Calu3 (cell line): Measurements from ENCODE around the gene TENM4. TPM values are rescaled to one million over a fixed set of nuclear protein-coding genes. Genes with fewer than 3 reads are reported as not detected.
A peak's percentile ranks its signal among the peaks of the same experiment; 100 is the strongest.

Source experiments
- BruUV-seq: library from RNA; stranded (reverse); fragments of 400-500 nt; replicated peaks from 2 replicates; lab custom pipeline; 2021; lab: Mats Ljungman, UMichigan
- CTCF ChIA-PET: fragments of 300-600 bp; sonication (Branson Sonifier 250); formaldehyde crosslinking; loops from one replicate; lab custom pipeline; 2022; ENCODE audit warnings: antibody characterized with exemption; lab: Charles Lee
- DNase-seq: peaks from one replicate; pipeline ENCODE4 v3.0.0; 2022
- H3K27ac Mint-ChIP-seq: one replicate; pipeline ENCODE4 v1.8.0; 2022; ENCODE audit warnings: mixed read lengths; ENCODE audit not compliant: unreplicated experiment
- H3K27me3 Mint-ChIP-seq: one replicate; pipeline ENCODE4 v1.8.0; 2022; ENCODE audit warnings: mixed read lengths; ENCODE audit not compliant: unreplicated experiment
- H3K36me3 Mint-ChIP-seq: one replicate; pipeline ENCODE4 v1.8.0; 2022; ENCODE audit warnings: mild to moderate bottlenecking, moderate library complexity, mixed read lengths; ENCODE audit not compliant: insufficient read depth, unreplicated experiment
- H3K4me1 Mint-ChIP-seq: one replicate; pipeline ENCODE4 v1.8.0; 2022; ENCODE audit warnings: mild to moderate bottlenecking, low read depth, mixed read lengths; ENCODE audit not compliant: unreplicated experiment
- H3K4me3 Mint-ChIP-seq: one replicate; pipeline ENCODE4 v1.8.0; 2022; ENCODE audit warnings: mild to moderate bottlenecking, low read depth, moderate library complexity, mixed read lengths; ENCODE audit not compliant: unreplicated experiment
- H3K9me3 Mint-ChIP-seq: one replicate; pipeline ENCODE4 v1.8.0; 2022; ENCODE audit warnings: low read depth, mixed read lengths; ENCODE audit not compliant: unreplicated experiment
- intact Hi-C: fragments of 100-400 bp; cut with micrococcal nuclease; formaldehyde crosslinking; loops from one replicate; pipeline ENCODE4 v1.10.0; 2022; ENCODE audit not compliant: unreplicated experiment
- total RNA-seq: library from RNA; stranded (reverse); gene quantifications from 2 replicates; pipeline ENCODE4 v1.2.3, GENCODE V29; 2022
- TF ChIP-seq, protein P1 (sequence below): fragments of 200-600 bp; IDR thresholded peaks from one replicate; pipeline ENCODE4 v1.8.0; 2022; ENCODE audit warnings: antibody characterized with exemption; ENCODE audit not compliant: unreplicated experiment

Gene TENM4
- total RNA-seq, 1 experiment from 2014 or later = not detected

DNA sequence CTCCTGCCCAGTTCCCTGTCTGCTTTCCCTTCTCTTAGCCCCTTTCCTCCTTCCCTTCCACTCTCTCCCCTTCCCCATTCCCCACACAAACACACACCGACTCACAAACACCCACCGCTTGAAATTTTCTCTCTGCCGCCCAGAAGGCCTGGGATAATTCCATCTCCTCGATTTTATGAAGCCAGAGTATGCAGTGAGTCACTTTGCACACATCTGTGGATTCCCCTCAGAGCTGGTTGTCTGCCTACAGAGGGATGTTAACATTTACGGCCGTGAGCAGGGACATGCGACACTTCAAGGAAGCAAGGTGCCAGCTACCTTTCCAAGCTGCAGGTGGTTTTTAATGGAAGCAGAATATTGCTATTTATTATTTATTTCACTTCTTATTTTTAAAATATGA, 332.0 kb downstream of the TENM4 start:
- H3K4me1 Mint-ChIP-seq = no peaks in the 10 kb centered on the region
- BruUV-seq = no TSS peak
- H3K4me3 Mint-ChIP-seq = no peak overlapping the region
- no peaks in the 10 kb centered on the region for H3K36me3 Mint-ChIP-seq
- peaks cover 48% of the 10 kb centered on the region for H3K27me3 Mint-ChIP-seq
- CTCF ChIA-PET = interaction anchor here (1.1 kb wide), 1 partner anchor 9 kb away, joined by 3 read pairs; no protein-coding TSS in a partner anchor
- TF ChIP-seq, protein P1, sequence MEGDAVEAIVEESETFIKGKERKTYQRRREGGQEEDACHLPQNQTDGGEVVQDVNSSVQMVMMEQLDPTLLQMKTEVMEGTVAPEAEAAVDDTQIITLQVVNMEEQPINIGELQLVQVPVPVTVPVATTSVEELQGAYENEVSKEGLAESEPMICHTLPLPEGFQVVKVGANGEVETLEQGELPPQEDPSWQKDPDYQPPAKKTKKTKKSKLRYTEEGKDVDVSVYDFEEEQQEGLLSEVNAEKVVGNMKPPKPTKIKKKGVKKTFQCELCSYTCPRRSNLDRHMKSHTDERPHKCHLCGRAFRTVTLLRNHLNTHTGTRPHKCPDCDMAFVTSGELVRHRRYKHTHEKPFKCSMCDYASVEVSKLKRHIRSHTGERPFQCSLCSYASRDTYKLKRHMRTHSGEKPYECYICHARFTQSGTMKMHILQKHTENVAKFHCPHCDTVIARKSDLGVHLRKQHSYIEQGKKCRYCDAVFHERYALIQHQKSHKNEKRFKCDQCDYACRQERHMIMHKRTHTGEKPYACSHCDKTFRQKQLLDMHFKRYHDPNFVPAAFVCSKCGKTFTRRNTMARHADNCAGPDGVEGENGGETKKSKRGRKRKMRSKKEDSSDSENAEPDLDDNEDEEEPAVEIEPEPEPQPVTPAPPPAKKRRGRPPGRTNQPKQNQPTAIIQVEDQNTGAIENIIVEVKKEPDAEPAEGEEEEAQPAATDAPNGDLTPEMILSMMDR = no peak
- no peaks in the 10 kb centered on the region for H3K9me3 Mint-ChIP-seq
- H3K27ac Mint-ChIP-seq = no peak overlapping the region
- DNase-seq = no peak
- intact Hi-C loops = no loop called here

GRCh38 chr11:79102840-79103239, 338.0 kb downstream of the TENM4 start:
- peaks cover 59% of the 10 kb centered on the region for H3K27me3 Mint-ChIP-seq
- H3K4me3 Mint-ChIP-seq = no peak overlapping the region
- CTCF ChIA-PET = no interaction called here
- BruUV-seq = no TSS peak
- no peaks in the 10 kb centered on the region for H3K9me3 Mint-ChIP-seq
- DNase-seq = no peak
- TF ChIP-seq, protein P1 = no peak
- no peaks in the 10 kb centered on the region for H3K4me1 Mint-ChIP-seq
- intact Hi-C loops = no loop called here
- H3K27ac Mint-ChIP-seq = no peak overlapping the region
- H3K36me3 Mint-ChIP-seq = no peaks in the 10 kb centered on the region

DNA sequence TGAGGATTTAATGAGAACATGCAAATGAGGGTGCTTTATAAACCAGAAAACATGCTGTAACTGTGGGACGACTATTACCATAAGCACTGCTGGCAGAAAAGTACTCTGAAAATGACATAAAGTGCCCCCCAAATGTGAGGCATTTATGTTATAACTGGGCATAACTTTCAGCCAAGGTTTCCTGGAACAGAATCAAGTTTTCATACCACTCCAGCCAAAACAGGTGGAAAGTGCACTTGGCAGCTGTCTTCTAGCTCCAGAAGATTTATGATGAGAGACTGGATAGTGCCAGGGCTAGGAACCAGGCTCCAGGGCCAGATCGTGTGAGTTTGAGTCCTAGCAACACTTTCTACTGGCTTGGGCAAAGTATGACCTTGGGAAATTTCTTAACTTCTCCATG, 339.2 kb downstream of the TENM4 start:
- H3K27ac Mint-ChIP-seq = no peak overlapping the region
- CTCF ChIA-PET = no interaction called here
- no TSS peak for BruUV-seq
- H3K9me3 Mint-ChIP-seq = no peaks in the 10 kb centered on the region
- H3K27me3 Mint-ChIP-seq = peaks cover 69% of the 10 kb centered on the region
- TF ChIP-seq, protein P1 = no peak
- no peak overlapping the region for H3K4me3 Mint-ChIP-seq
- intact Hi-C loops = no loop called here
- no peak for DNase-seq
- H3K36me3 Mint-ChIP-seq = no peaks in the 10 kb centered on the region
- H3K4me1 Mint-ChIP-seq = no peaks in the 10 kb centered on the region

GRCh38 chr11:79100093-79100910, 340.5 kb downstream of the TENM4 start:
- no TSS peak for BruUV-seq
- Mint-ChIP-seq H3K4me3 (no peak overlapping the region), H3K27me3 (peaks cover 78% of the 10 kb centered on the region), H3K27ac (no peak overlapping the region), H3K9me3 (no peaks in the 10 kb centered on the region), H3K36me3 (no peaks in the 10 kb centered on the region), H3K4me1 (no peaks in the 10 kb centered on the region)
- CTCF ChIA-PET = interaction anchor here (0.9 to 1.9 kb wide), 9 partner anchors 8 to 454 kb away, joined by 3 to 37 read pairs (median 3); no protein-coding TSS in a partner anchor
- intact Hi-C loops = no loop called here
- DNase-seq = peak; percentile 53
- TF ChIP-seq, protein P1 = peak; percentile 56
